GM19351 (cell line): ENCODE measurements around the gene GGTA1.

Experiments
- ATAC-seq: cut with Tn5 transposase; IDR thresholded peaks from one replicate; pipeline ENCODE4 v1.9.1; 2021; ENCODE audit warnings: mild to moderate bottlenecking, moderate library complexity; ENCODE audit not compliant: unreplicated experiment

GGTA1 gene

GRCh38 chr9:121500165-121500478 is 478 bp upstream of the GGTA1 start:
- ATAC-seq, result no peak

GRCh38 chr9:121499177-121499426 is 542 bp downstream of the GGTA1 start:
- ATAC-seq, result no peak

DNA sequence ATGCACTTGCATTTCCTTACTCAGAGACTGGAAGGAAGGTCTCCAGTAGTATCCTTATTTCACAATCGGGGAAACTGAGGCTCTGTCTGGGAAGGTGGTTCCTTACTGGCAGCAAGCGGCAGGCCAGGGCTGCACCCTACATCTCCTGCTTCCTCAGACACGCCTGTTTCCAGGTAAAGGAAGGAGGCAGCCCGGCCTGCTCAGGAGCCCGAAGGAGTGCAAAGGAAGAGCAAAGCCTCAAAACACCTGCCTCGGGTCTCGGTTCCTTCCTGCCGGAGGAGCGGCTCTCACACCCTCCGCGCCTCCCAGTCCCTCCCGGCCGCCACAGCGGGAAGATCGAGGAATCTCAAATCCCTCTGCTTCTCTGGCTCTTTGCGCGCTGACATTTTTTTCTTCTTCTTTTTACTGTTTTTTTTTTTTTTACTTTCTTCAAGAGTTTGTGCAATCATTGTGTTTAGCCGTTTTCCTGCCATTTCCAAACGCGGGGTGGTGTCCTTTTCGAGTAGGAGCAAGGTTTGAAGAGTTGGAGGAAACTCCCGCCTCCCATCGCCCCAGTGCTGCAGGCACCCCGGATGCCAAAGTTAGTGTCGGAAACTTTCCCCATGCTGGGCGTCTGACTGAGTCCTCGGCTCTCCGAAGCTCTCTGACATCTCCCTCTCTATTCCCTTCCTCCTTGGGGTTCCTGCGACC is 1.0 kb downstream of the GGTA1 start:
- ATAC-seq, result peak; percentile 21

GRCh38 chr9:121498150-121498486 is 1.5 kb downstream of the GGTA1 start:
- ATAC-seq, result peak; percentile 70

GRCh38 chr9:121495976-121496375 is 3.7 kb downstream of the GGTA1 start:
- no peak for ATAC-seq

DNA sequence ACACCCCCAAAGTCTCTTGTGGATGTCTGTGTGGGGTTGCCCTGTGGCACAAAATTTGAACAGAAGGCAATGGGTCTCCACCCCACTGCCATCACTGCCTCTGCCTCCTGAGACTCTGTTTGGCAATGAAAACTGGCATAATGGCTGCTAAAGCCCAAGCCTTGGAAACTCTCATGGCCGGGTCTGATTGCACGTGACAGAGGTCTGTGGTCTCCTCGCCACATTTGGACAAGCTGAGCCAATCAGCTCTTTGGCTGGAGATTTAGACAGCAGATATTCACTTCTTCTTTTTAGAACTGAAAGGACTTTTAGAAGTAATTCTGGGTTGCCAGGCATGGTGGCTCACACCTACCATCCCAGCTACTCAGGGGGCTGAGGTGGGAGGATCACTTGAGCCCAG is 5.5 kb downstream of the GGTA1 start:
- peak; percentile 44 for ATAC-seq

GRCh38 chr9:121491111-121491510 is 8.5 kb downstream of the GGTA1 start:
- ATAC-seq, result no peak

DNA sequence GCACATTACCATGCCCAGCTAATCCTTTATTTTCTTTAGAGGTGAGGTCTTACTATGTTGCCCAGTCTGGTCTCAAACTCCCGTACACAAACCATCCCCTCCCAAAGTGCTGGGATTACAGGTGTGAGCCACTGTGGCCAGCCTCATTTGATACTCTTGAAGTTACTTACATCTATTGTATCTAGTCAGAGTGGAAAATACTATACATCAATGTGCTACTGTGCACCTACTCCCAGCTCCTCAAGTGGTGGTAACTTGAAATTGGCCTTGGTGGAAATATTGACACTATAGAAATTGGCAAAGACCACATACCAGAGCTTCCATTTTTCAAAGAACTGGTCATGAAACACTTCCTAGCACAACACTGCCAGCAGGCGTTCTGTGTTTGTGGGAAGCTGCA is 10.3 kb downstream of the GGTA1 start:
- no peak for ATAC-seq

GRCh38 chr9:121486043-121486442 is 13.6 kb downstream of the GGTA1 start:
- ATAC-seq, result no peak

- ATAC-seq, result no peak
Measured at GRCh38 chr9:121485623-121486022, 14.0 kb downstream of the GGTA1 start.

DNA sequence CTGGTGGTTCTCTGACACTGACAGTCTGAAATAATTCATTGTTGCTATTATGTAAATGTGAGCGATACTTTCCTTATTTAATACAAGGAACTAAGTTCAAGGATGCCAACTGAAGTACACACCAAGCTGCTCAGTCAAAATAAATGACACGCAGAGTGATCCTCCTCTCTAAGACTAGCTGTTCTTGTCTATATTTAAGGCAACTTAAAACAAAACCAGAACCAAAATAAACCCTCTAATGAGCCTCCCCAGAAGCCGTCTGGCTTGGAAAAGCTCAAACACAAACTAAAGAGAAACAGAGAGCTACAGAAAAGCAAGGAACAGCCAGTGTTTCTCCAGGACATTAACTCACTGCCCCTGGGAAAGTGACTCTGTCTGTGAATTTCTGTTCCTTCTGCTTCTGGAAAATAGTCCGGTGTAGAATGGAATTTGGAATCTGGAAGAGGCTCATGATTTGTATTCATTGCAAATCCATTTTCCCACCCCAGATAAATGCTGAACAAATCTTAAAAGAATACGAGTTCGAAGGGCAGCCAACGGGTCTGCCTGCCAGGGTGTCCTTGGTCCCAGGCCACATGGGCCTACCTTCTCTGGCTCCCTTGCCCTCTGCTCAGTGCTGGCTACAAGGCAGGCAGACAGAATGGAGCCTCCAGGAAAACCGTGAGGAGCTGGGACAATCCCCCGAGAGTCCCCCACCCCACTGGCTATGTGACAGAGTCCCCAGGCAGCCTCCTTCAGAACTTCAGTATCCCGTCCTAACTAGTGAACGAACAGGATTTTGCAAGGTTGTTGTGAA is 14.8 kb downstream of the GGTA1 start:
- no peak for ATAC-seq

DNA sequence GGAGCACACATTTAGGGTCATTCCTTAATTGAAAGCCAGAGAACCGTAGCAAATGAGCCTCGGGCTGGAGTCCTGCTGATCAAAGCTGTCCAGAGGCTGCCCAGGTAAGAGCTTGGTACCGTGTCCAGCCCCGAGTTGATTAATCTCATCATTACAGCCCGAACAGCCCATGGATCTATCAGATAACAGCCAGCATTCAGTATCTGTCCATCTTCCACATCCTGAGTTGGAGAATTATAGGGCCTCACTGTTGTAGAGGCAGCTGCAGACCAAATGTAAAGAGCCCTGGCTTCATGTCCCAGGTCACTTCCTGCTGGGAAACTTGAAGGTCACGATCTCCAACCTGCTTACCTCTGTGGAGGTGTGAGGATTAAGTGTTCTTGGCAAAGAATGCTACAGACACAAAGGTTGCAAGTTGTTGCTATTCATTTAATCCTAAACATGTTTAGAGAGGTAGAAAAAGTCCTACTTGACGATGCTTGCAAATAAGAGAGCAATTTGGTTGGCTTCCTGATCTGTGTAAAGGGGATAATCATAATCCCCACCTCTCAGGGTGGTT is 16.1 kb downstream of the GGTA1 start:
- ATAC-seq, result no peak

GRCh38 chr9:121483049-121483448 is 16.6 kb downstream of the GGTA1 start:
- ATAC-seq, result no peak

GRCh38 chr9:121478816-121479676 is 20.6 kb downstream of the GGTA1 start:
- ATAC-seq, result no peak

DNA sequence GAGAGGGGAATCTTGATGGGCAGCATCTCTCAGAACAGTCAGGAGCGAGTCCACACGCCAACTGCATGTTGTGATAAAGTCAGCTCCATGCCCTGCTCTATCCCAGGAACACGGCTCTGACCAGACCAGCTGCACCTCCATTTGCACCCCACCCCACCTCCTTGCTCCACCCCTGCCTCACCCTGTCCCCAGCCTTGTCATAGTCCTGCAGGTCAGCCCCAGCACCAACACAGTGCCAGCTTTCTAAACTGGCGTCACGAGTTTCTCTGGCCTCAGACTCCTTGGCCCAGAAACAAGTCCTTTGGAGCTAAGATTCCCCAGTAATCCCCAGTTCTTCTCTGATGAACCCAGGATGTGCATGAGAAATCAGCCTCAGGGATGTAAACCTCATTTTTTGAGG is 23.5 kb downstream of the GGTA1 start:
- ATAC-seq, result no peak

DNA sequence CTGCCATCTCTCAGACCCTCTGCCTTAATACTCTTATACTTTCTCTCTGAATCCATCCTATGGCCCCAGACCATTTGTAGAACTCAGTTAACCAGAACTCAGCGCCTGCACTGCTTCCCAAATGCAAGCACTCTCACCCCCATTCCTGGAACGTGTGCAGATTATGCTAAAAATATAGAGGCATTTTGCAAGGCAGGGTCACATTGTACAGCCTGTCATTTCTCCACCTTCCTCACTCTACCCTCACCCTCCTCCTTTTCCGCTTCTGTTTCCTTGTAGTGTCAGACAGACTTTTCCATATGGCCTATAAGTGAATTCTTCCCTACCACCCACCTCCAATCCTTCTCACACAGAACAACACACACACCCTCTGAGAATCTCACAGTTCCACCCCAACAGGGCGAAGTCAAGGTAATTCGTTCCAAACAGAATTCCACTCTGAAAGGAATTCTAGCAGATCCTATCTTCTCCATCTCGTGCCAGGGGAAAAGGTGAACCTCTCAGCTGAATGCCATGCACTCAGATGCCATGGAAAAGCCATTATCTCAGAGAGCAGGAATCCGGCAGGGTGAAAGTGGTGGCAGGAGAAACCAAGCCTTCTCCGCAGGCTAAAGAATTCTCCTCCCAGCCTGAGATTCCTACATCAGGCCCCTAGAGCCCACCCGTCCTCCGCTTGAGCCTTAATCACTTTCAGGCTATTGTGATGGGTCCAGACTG is 25.3 kb downstream of the GGTA1 start:
- ATAC-seq, result no peak

DNA sequence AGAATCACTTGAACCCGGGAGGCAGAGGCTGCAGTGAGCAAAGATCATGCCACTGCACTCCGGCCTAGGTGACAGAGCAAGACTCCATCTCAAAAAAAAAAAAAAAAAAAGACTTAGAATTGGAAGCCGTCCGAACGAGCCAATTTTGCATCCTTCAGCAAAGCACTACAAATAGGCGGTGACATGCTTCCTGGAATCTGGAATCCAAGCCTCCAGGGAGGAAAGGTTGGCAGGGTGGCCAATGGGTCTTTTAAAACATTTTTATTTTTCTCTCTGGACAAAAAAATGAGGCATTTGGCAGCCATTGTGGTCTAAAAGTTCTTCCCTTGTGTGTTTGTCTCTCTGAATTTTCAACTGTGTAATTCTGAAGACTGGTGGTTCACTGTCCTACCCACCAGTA is 26.4 kb downstream of the GGTA1 start:
- ATAC-seq, result no peak

DNA sequence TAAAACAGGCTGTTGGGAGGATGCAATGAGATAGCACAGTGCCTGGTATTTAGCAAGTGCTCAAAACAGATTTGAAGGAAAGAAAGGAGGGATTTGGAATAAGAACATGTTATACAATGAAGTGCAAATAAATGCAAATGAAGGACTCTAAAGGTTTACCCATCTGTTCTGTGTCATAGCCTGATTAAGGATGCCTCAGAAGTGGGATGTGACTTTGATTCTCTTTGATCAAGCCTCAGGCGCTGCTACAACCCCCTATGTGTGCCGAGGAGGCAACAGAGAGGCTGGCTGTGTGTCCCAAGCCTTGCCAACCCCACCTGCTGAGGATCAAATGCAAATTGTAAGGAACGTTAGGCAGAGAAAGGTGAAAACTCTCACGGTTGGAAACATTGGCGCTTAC is 27.2 kb downstream of the GGTA1 start:
- ATAC-seq, result no peak

DNA sequence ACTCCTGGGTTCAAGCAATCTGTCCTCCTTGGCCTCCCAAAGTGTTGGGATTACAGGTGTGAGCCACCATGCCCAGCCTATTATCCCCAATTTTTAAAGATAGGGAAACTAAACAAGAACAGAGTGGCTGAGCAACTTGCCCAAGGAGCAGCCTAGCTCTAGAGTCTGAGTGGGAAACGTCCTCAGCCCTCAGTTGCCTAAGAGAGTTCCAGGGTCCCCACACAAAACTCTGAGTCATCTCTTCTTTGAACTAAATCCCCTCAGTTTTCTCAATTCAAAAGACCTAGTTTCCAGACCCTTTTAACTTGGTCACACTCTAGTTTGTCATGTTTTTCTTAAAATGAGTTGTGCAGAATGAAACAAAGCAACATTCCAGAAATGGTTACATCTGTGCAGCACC is 33.5 kb downstream of the GGTA1 start:
- ATAC-seq, result no peak

- ATAC-seq, result no peak
Measured at GRCh38 chr9:121464968-121465367, 34.7 kb downstream of the GGTA1 start.
